Measurements from ENCODE around the gene CFAP43. TPM values are rescaled to one million over a fixed set of nuclear protein-coding genes. Genes with fewer than 3 reads are reported as not detected.
"Not testable (repeated sequence)": the region's sequence is repeated elsewhere in the genome, so short reads cannot be mapped to it uniquely, and the experiment has no call there.

The CFAP43 gene
- total RNA-seq, 2 donors from 2014 or later = 2.6 to 4.1 TPM

DNA sequence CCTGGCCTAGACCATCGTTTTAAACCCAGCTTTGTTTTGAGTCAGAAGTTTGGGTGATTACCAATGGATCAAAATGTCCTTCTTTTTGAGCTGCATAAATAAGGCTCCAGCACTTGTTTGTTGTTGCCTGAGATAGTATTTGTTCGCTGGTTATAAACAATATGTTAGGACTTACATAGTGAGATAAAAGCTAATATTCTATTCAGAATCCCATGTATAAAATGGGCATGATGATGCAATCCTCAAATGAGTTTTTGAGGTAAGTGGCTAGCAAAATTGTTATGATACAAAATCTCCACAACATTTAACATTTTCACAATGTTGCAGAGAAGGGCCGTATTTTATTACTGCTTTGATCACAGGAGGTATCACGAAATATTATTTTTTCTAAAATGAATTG is 48.5 kb downstream of the CFAP43 start:
- WGBS, 2 experiments (ENCODE audit: insufficient coverage in 1 of 2, insufficient read length in 1 of 2) = 92 to 96% methylated on average over 3 of the region's 4 CpGs
- H3K27ac Mint-ChIP-seq = no peak overlapping the region
- no peak overlapping the region for H3K27ac ChIP-seq (ENCODE audit: low read depth, low read length)

DNA sequence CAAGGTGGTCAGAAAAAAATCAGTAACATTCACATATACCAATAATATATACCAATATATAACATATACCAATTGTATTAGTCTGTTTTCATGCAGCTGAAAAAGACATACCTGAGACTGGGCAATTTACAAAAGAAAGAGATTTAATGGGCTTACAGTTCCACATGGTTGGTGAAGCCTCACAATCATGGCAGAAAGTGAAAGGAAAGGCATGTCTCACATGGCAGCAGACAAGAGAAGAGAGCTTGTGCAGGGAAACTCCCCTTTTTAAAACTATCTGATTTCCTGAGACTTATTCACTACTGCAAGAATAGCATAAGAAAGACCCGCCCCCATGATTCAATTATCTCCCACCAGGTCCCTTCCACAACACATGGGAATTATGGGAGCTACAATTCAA is 58.0 kb downstream of the CFAP43 start:
- not testable (repeated sequence) for H3K4me1 ChIP-seq (ENCODE audit: control insufficient read depth, insufficient read depth, low read length); H3K27me3 ChIP-seq (ENCODE audit: control insufficient read depth, insufficient read depth, low read length, poor library complexity, severe bottlenecking); H3K4me3 Mint-ChIP-seq; H3K27ac Mint-ChIP-seq; H3K36me3 ChIP-seq (ENCODE audit: control insufficient read depth, insufficient read depth, low read length); H3K27me3 Mint-ChIP-seq (ENCODE audit: insufficient read depth); H3K4me1 Mint-ChIP-seq; H3K9ac ChIP-seq (ENCODE audit: extremely low read depth, low read length, poor library complexity, severe bottlenecking); H3K4me3 ChIP-seq (ENCODE audit: low read length); H3K36me3 Mint-ChIP-seq (ENCODE audit: low read depth); H3K27ac ChIP-seq (ENCODE audit: low read depth, low read length); DNase-seq
- peaks cover 20% of the 10 kb centered on the region for H3K9me3 Mint-ChIP-seq
- peaks cover 13% of the 10 kb centered on the region for H3K9me3 ChIP-seq (ENCODE audit: control insufficient read depth, low read length)
- 79% methylated on average over 1 of the region's 1 CpG; no CpG with 5 or more reads in 1 of the 2 experiments for WGBS, 2 experiments (ENCODE audit: insufficient coverage in 1 of 2, insufficient read length in 1 of 2)

More for the DNA sequence above, 48.5 kb downstream of the CFAP43 start:
- no peak overlapping the region for H3K9ac ChIP-seq (ENCODE audit: extremely low read depth, low read length, poor library complexity, severe bottlenecking)
- no peak overlapping the region for H3K4me3 ChIP-seq (ENCODE audit: low read length)
- H3K27me3 ChIP-seq (ENCODE audit: control insufficient read depth, insufficient read depth, low read length, poor library complexity, severe bottlenecking) = no peaks in the 10 kb centered on the region
- no peaks in the 10 kb centered on the region for H3K4me1 Mint-ChIP-seq
- H3K4me1 ChIP-seq (ENCODE audit: control insufficient read depth, insufficient read depth, low read length) = no peaks in the 10 kb centered on the region
- no peaks in the 10 kb centered on the region for H3K36me3 Mint-ChIP-seq (ENCODE audit: low read depth)
- no peak for DNase-seq
- no peaks in the 10 kb centered on the region for H3K9me3 Mint-ChIP-seq
- no peaks in the 10 kb centered on the region for H3K27me3 Mint-ChIP-seq (ENCODE audit: insufficient read depth)
- TF ChIP-seq, protein P1, sequence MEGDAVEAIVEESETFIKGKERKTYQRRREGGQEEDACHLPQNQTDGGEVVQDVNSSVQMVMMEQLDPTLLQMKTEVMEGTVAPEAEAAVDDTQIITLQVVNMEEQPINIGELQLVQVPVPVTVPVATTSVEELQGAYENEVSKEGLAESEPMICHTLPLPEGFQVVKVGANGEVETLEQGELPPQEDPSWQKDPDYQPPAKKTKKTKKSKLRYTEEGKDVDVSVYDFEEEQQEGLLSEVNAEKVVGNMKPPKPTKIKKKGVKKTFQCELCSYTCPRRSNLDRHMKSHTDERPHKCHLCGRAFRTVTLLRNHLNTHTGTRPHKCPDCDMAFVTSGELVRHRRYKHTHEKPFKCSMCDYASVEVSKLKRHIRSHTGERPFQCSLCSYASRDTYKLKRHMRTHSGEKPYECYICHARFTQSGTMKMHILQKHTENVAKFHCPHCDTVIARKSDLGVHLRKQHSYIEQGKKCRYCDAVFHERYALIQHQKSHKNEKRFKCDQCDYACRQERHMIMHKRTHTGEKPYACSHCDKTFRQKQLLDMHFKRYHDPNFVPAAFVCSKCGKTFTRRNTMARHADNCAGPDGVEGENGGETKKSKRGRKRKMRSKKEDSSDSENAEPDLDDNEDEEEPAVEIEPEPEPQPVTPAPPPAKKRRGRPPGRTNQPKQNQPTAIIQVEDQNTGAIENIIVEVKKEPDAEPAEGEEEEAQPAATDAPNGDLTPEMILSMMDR (conservative IDR thresholded peaks at IDR 0.05) = no peak
- H3K36me3 ChIP-seq (ENCODE audit: control insufficient read depth, insufficient read depth, low read length) = no peaks in the 10 kb centered on the region
- H3K4me3 Mint-ChIP-seq = no peak overlapping the region
- H3K9me3 ChIP-seq (ENCODE audit: control insufficient read depth, low read length) = no peaks in the 10 kb centered on the region

DNA sequence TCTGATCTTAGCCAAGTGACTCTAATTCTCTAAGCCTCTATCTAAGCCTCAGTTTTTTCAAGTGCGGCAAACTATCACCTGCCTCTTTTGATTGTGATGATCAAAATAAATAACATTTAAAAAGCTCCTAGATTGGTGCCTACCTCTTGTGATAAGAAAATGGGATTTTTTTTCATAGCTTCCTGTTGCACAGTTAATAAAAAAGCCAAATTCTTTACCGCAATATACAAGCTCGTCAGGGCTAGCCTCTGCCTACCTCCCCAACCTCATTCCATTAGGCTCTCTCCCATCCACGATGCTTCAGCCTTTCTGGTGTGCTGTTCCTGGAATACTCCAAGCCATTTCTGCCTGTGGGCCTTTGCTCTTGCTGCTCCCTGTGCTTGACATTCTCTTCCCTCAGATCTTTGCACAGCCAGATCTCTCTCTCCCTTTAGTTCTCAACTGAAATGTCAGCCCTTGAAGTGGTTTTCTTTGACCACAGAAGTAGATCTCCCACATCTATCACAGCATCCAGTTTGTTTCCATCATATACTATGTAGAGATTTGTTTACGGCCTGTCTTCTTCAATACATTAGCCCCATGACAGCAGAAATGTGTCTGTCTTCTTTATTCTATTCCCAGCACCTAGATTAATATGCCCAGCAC is 61.4 kb downstream of the CFAP43 start:
- H3K27me3 Mint-ChIP-seq (ENCODE audit: insufficient read depth) = no peaks in the 10 kb centered on the region

More for the DNA sequence above, 61.4 kb downstream of the CFAP43 start:
- Mint-ChIP-seq H3K4me1 (peaks cover 9% of the 10 kb centered on the region), H3K4me3 (no peak overlapping the region), H3K36me3 (ENCODE audit: low read depth) (peaks cover 2% of the 10 kb centered on the region), H3K27ac (no peak overlapping the region), H3K9me3 (peaks cover 14% of the 10 kb centered on the region)
- Histone ChIP-seq H3K27me3 (ENCODE audit: control insufficient read depth, insufficient read depth, low read length, poor library complexity, severe bottlenecking) (no peaks in the 10 kb centered on the region), H3K4me3 (ENCODE audit: low read length) (no peak overlapping the region), H3K27ac (ENCODE audit: low read depth, low read length) (no peak overlapping the region), H3K36me3 (ENCODE audit: control insufficient read depth, insufficient read depth, low read length) (no peaks in the 10 kb centered on the region), H3K4me1 (ENCODE audit: control insufficient read depth, insufficient read depth, low read length) (peaks cover 5% of the 10 kb centered on the region), H3K9me3 (ENCODE audit: control insufficient read depth, low read length) (peaks cover 13% of the 10 kb centered on the region), H3K9ac (ENCODE audit: extremely low read depth, low read length, poor library complexity, severe bottlenecking) (no peak overlapping the region)
- DNase-seq = no peak
- TF ChIP-seq, protein P1 (conservative IDR thresholded peaks at IDR 0.05) = no peak
- 90 to 94% methylated on average over 3 to 5 of the region's 5 CpGs for WGBS, 2 experiments (ENCODE audit: insufficient coverage in 1 of 2, insufficient read length in 1 of 2)
